T-helper 2 cell (primary cell): ENCODE results near the gene KLHL22.
"Not testable (repeated sequence)": the region's sequence is repeated elsewhere in the genome, so short reads cannot be mapped to it uniquely, and the experiment has no call there.

Source experiments
- DNase-seq, 5 experiments: peaks; one replicate each; pipeline versions ENCODE4 v3.0.0 to v3.0.0-alpha.2; 2012 to 2022

The KLHL22 gene

GRCh38 chr22:20499769-20500168, 4.2 kb upstream of the KLHL22 start:
- DNase-seq, result no peak

- DNase-seq, result no peak
Measured at GRCh38 chr22:20498913-20499312, 3.3 kb upstream of the KLHL22 start.

GRCh38 chr22:20497426-20497825, 1.8 kb upstream of the KLHL22 start:
- DNase-seq, result no peak

- DNase-seq, result peak; percentile 88 to 95 (median 90)
Measured at GRCh38 chr22:20495861-20496681, 476 bp upstream of the KLHL22 start.

- DNase-seq, result no peak
Measured at GRCh38 chr22:20491346-20491745, 4.2 kb downstream of the KLHL22 start.

- no peak for DNase-seq
Measured at GRCh38 chr22:20490941-20491307, 4.7 kb downstream of the KLHL22 start.

- DNase-seq, result peak in 1 of 5 experiments; percentile 37
Measured at GRCh38 chr22:20490183-20490940, 5.2 kb downstream of the KLHL22 start.

- no peak for DNase-seq
Measured at GRCh38 chr22:20488946-20489345, 6.6 kb downstream of the KLHL22 start.

- no peak for DNase-seq
Measured at GRCh38 chr22:20487715-20488114, 7.9 kb downstream of the KLHL22 start.

- no peak for DNase-seq
Measured at GRCh38 chr22:20486229-20486628, 9.4 kb downstream of the KLHL22 start.

GRCh38 chr22:20484948-20485683, 10.5 kb downstream of the KLHL22 start:
- no peak for DNase-seq

- no peak for DNase-seq
Measured at GRCh38 chr22:20483771-20484170, 11.8 kb downstream of the KLHL22 start.

- not testable (repeated sequence) for DNase-seq
Measured at GRCh38 chr22:20483143-20483506, 12.5 kb downstream of the KLHL22 start.

- DNase-seq, result no peak
Measured at GRCh38 chr22:20479612-20480196, 15.9 kb downstream of the KLHL22 start.

- not testable (repeated sequence) for DNase-seq
Measured at GRCh38 chr22:20478059-20478458, 17.5 kb downstream of the KLHL22 start.

GRCh38 chr22:20475569-20475968, 20.0 kb downstream of the KLHL22 start:
- DNase-seq, result not testable (repeated sequence)

GRCh38 chr22:20475115-20475436, 20.5 kb downstream of the KLHL22 start:
- no peak for DNase-seq

- no peak for DNase-seq
Measured at GRCh38 chr22:20472629-20473442, 22.8 kb downstream of the KLHL22 start.

GRCh38 chr22:20471126-20471833, 24.3 kb downstream of the KLHL22 start:
- no peak for DNase-seq

- DNase-seq, result not testable (repeated sequence)
Measured at GRCh38 chr22:20470525-20470924, 25.1 kb downstream of the KLHL22 start.

GRCh38 chr22:20469110-20469868, 26.3 kb downstream of the KLHL22 start:
- DNase-seq, result no peak
